ENCODE results near the gene RAI14.
A peak's percentile ranks its signal among the peaks of the same experiment; 100 is the strongest.

RAI14 gene

DNA sequence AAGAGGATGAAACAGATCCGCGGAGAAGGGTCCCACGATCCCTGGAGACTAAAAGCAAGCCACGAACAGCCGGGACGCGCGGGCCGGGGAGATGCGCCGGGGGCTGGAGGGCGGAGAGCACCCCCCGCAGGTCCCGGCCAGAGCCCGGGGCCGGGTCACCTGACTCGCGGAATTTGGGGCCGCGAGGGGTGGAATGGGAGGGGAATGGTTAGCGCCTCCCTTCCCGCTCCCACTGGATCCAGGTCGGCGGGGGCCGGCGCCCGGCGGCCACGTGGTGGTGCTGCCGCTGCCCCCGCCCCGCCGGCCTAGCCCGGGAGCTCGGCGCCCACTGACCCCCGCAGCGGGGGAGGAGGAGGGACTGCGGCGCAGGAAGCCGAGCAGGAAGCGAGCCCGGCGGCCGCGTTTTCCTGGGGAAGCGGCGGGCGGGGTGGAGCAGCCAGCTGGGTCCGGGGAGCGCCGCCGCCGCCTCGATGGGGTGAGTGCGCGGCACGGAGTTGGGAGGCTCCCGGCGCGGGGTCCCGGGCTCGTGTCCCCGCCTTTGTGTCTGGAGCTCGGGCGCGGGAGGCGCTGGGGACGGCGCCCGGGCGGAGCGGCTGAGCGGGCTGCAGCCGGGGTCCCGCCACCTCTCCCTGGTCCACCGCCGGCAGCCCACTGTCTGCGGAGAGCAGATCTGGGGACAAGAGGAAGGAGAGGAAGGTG, at the start of gene RAI14:
Gene RAI14, plus strand, starts transcription at position 328 of the 699 bp plus-strand sequence. CDS start 30,592 bp downstream, outside the sequence.
- H3K36me3 ChIP-seq (ENCODE audit: insufficient read depth, low read length), result peaks cover 4% of the 10 kb centered on the region
- H3K9me3 ChIP-seq (ENCODE audit: low read length), result no peaks in the 10 kb centered on the region
- H3K27me3 ChIP-seq (ENCODE audit: insufficient read depth, low read length), result no peaks in the 10 kb centered on the region
- H3K4me1 ChIP-seq (ENCODE audit: insufficient read depth, low read length), result peaks cover 12% of the 10 kb centered on the region
- peak within 1 kb of the TSS; percentile 81 for H2AFZ ChIP-seq (ENCODE audit: low read depth, low read length)
- peak within 1 kb of the TSS; percentile 73 for H3K4me3 ChIP-seq (ENCODE audit: low read length)

DNA sequence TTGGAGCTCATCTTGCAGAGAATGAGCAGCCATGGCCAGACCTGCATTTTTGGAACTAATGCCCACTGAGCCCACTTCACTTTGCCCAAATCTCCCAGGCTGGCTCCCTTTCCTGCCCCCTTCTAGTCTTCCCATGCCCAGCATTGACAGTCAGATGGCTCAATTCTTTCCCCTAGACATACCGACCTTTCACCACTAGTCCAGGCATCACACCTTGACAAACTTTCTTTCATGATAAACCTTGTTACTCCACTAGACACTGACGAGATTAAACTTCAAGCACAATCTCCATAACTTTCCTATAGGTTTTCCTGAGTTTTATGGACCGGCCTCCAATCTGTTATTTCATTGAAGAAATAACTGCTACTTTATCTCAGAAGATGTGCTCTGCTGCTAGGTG, 47.8 kb upstream of the RAI14 start:
- H3K27me3 ChIP-seq (ENCODE audit: insufficient read depth, low read length), result no peaks in the 10 kb centered on the region
- H2AFZ ChIP-seq (ENCODE audit: low read depth, low read length), result no peak overlapping the region
- no peaks in the 10 kb centered on the region for H3K36me3 ChIP-seq (ENCODE audit: insufficient read depth, low read length)
- peaks cover 23% of the 10 kb centered on the region for H3K4me1 ChIP-seq (ENCODE audit: insufficient read depth, low read length)
- H3K4me3 ChIP-seq (ENCODE audit: low read length), result no peak overlapping the region
- H3K9me3 ChIP-seq (ENCODE audit: low read length), result no peaks in the 10 kb centered on the region

DNA sequence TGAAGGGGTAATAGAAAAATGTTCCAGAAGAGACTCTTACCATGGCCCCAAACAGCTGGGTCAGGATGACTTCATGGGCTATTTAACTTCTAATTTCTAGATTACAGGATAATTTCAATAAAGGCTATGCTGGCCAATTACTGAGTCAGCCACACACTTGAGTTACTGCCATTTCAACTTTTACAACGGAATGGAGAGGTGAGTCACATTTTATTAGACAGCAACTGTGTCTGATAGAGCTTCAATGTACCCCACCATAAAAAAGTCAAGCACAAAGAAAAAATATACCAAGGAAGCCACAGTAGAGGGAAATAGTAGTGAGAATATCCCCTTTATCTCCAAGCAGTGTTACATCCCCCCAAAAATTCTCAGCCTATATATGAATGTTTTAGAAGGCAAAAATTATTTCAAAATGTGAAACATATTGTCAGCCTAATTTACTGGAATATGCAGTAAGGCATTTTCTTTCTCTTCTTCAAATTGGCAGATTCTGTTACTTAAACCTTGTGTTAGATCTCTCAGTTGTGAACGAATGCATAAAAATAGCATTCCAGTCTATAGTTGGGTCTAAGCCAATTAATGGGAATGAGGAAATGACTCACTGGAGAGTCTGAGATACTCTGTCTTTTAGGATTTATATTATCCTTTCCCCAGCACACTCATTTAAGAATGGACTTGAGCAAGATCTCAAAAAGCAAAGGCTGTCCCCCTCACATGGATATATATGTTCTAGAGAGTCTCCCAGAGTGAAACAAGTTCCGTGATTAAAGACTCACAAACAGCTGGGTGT, 47.1 kb upstream of the RAI14 start:
- Histone ChIP-seq H3K4me1 (ENCODE audit: insufficient read depth, low read length) (peaks cover 23% of the 10 kb centered on the region), H3K27me3 (ENCODE audit: insufficient read depth, low read length) (no peaks in the 10 kb centered on the region), H3K4me3 (ENCODE audit: low read length) (no peak overlapping the region), H2AFZ (ENCODE audit: low read depth, low read length) (no peak overlapping the region), H3K9me3 (ENCODE audit: low read length) (no peaks in the 10 kb centered on the region), H3K36me3 (ENCODE audit: insufficient read depth, low read length) (no peaks in the 10 kb centered on the region)

DNA sequence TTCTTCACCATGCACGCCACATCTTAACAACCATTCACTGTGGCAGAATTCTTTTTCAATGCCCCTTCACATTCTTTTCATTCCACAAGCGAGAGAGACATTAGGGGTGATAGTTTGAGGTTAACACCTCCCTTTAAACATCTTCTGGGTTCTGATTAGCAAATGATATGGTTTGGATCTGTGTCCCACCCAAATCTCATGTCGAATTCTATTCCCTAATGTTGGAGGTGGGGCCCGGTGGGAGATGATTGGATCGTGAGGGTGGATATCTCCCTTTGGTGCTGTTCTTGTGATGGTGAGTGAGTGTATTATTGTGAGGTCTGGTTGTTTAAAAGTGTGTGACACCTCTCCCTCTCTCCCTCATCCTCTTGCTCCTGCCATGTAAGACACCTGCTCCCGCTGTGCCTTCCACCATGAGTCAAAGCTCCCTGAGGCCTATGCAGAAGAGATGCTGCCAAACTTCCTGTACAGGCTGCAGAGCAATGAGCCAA, 46.1 kb upstream of the RAI14 start:
- H3K4me3 ChIP-seq (ENCODE audit: low read length), result no peak overlapping the region
- H3K27me3 ChIP-seq (ENCODE audit: insufficient read depth, low read length), result no peaks in the 10 kb centered on the region
- peaks cover 23% of the 10 kb centered on the region for H3K4me1 ChIP-seq (ENCODE audit: insufficient read depth, low read length)
- H3K36me3 ChIP-seq (ENCODE audit: insufficient read depth, low read length), result no peaks in the 10 kb centered on the region
- no peaks in the 10 kb centered on the region for H3K9me3 ChIP-seq (ENCODE audit: low read length)
- peak overlapping the region; percentile 49 for H2AFZ ChIP-seq (ENCODE audit: low read depth, low read length)

DNA sequence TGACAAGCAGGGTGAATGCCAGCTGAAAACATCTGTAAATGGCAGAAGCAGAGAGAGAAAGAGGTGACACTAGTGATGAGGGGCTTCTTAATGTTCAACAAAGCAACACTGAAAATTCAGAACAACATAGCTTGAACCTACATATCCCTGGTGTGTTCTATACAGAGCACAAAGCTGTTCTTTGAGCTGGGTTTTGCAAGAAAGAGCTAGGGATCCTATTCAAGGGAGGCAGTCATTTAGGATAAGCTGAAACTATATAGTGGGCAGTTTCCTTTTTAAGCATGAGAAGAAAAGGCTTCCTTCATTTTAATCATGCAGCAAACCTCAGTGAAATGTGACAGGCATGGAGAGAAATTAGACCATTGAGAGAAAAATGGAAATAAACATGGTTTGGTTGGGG, 45.6 kb upstream of the RAI14 start:
- H3K27me3 ChIP-seq (ENCODE audit: insufficient read depth, low read length), result no peaks in the 10 kb centered on the region
- no peaks in the 10 kb centered on the region for H3K36me3 ChIP-seq (ENCODE audit: insufficient read depth, low read length)
- no peak overlapping the region for H3K4me3 ChIP-seq (ENCODE audit: low read length)
- H2AFZ ChIP-seq (ENCODE audit: low read depth, low read length), result peak overlapping the region; percentile 49
- peaks cover 23% of the 10 kb centered on the region for H3K4me1 ChIP-seq (ENCODE audit: insufficient read depth, low read length)
- no peaks in the 10 kb centered on the region for H3K9me3 ChIP-seq (ENCODE audit: low read length)

DNA sequence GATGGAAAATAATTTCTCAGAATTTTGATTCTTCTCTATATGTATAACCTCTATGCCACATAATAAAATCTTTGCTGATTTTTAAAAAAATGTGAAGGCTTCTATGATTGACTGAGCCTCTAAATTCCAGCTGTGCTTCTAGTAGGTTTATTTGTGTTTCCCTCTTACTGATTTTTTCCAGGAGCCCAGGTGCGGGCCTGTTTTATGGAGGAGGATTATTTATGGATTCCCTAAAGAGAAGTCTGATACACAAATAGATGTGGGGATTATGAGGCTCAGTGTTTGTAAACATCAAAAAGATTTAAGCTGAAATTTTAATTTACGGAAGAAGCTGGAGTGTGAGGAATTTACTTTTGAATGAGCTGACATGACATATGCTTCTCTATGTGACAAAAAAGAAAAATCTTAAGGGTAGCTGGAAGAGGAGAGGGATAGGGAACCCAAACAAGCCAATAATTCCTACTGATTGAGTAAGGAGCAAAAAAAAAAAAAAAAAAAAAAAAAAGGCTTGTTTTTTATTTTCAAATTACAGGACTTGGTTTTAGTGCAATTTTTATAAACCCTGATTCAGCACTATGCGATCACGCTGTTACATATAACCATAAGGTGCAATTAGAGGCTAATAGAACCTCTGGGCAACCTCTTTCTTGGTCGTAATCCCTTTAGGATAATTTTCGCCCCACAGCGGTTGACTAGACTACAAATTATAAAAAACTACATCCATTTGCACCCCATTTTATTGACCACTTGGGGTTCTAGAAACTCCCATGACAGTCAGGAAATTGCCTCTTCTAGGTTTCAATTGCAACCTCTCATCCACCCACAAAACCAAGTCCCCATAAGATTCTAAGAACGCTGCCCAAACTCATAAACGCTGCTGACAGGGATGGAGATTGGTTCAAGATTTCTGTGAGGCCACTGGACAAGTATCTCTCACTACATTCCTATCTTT, 44.4 kb upstream of the RAI14 start:
- H3K4me3 ChIP-seq (ENCODE audit: low read length), result no peak overlapping the region
- H2AFZ ChIP-seq (ENCODE audit: low read depth, low read length), result no peak overlapping the region
- H3K4me1 ChIP-seq (ENCODE audit: insufficient read depth, low read length), result peaks cover 23% of the 10 kb centered on the region
- H3K27me3 ChIP-seq (ENCODE audit: insufficient read depth, low read length), result no peaks in the 10 kb centered on the region
- H3K9me3 ChIP-seq (ENCODE audit: low read length), result no peaks in the 10 kb centered on the region
- H3K36me3 ChIP-seq (ENCODE audit: insufficient read depth, low read length), result no peaks in the 10 kb centered on the region

DNA sequence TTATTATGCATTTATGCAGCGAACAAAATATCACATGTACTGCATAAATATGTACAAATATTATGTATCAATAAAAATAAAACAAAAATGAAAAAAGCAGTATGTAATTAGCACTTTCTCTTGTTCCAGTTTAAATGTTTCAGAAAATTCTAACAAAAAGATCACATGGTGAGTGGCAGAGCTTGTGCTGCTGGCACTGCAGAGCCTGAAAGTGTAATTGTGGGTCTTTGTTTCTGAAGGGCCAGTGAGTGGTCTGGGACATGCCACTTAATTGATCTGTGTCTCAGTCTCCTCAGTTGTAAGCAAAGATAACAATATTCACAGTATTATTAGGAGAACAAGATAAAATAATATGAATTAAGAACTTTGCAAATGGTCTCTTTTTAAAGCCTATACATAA, 39.5 kb upstream of the RAI14 start:
- H3K9me3 ChIP-seq (ENCODE audit: low read length), result no peaks in the 10 kb centered on the region
- H3K27me3 ChIP-seq (ENCODE audit: insufficient read depth, low read length), result no peaks in the 10 kb centered on the region
- H3K4me1 ChIP-seq (ENCODE audit: insufficient read depth, low read length), result no peaks in the 10 kb centered on the region
- no peaks in the 10 kb centered on the region for H3K36me3 ChIP-seq (ENCODE audit: insufficient read depth, low read length)
- H3K4me3 ChIP-seq (ENCODE audit: low read length), result no peak overlapping the region
- H2AFZ ChIP-seq (ENCODE audit: low read depth, low read length), result no peak overlapping the region

DNA sequence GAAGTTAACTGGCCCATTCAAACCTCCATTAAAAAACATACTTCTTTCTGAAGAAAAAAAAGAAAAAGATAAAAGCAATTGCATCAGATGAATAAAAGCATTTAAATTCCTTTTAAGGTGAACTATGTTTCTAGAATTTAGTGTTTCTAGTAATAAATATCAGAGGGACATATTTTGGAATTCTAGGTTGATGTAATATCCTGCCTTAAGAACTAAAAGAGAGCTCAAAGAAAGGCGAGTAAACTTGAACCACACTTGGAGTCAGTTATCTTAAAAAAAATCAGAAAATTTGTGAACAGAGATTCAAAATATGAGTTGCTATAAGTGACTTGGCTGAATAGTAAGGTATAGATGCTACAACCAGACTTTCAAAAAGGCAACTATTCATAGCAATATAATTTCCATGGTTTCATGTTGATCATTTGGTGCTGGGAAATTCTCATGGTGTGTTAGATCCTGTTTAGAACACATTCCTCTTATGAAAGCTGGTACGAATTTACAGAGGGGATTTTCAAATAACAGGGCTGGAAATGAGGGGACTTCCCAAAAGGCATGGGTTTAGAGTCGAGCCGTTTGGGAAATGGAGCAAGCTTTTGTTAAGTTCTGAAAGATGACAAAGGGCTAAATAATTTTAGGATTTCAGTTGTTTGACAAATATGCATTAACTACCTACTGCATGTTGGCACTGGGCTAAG, 37.6 kb upstream of the RAI14 start:
- Histone ChIP-seq H2AFZ (ENCODE audit: low read depth, low read length) (no peak overlapping the region), H3K36me3 (ENCODE audit: insufficient read depth, low read length) (no peaks in the 10 kb centered on the region)

DNA sequence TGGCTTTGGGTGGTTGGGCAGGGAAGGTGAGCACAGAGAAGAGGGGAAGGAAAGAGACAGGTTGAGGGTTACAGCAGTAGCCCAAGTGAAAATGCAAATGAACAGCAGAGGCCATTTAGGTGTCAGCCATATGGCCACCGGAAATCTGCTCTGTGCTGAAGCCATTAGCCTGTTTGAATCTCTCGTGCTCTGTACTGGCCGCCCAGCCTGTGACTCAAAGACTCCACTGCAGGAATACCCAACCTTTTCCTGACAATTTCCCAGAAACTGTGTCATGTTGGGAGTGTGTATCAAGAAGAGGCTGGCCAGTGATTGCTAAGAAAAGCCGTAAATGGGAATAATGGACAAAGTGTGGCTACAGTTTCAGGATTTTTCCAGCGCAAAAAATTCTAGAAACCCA, 35.9 kb upstream of the RAI14 start:
- Histone ChIP-seq H2AFZ (ENCODE audit: low read depth, low read length) (no peak overlapping the region), H3K36me3 (ENCODE audit: insufficient read depth, low read length) (no peaks in the 10 kb centered on the region), H3K9me3 (ENCODE audit: low read length) (no peaks in the 10 kb centered on the region), H3K4me1 (ENCODE audit: insufficient read depth, low read length) (no peaks in the 10 kb centered on the region), H3K4me3 (ENCODE audit: low read length) (no peak overlapping the region), H3K27me3 (ENCODE audit: insufficient read depth, low read length) (no peaks in the 10 kb centered on the region)

More for the DNA sequence above, 37.6 kb upstream of the RAI14 start:
- Histone ChIP-seq H3K4me1 (ENCODE audit: insufficient read depth, low read length) (no peaks in the 10 kb centered on the region), H3K9me3 (ENCODE audit: low read length) (no peaks in the 10 kb centered on the region), H3K4me3 (ENCODE audit: low read length) (no peak overlapping the region), H3K27me3 (ENCODE audit: insufficient read depth, low read length) (no peaks in the 10 kb centered on the region)

DNA sequence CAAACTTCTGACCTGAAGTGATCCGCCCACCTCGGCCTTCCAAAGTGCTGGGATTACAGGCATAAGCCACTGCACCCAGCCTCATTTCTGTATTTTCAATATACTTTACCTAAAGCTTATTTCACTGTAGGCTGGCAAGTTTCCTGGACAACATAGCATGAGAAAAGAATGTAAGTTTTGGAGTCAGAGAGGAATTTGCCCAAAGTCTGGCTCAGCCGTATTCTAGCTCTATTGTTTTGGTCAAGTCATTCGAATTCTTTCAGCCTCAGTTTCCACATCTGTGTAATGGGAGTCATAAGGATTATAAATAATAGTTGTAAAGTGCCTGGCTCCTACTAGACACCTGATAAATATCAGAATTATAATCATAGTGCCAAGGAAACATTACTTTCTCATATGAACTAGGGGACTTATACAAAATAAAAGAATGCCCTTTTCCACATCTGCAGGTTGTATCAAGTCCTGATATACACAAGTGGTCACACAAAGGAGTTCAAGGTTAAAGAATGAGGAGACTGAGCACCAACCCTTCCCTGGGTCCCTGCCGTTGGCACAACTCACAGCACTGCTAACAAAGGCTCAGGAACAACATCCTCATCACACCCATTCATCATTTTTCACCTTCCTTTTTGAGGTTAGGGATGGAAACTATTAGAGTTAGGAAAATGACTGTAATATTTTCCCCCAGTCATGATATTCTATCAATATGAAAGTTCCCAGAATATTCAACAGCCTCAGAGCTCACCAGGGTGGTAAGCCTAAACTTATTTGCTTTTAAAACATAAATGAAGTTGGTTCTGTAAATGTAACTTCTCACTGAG, 34.6 kb upstream of the RAI14 start:
- no peaks in the 10 kb centered on the region for H3K4me1 ChIP-seq (ENCODE audit: insufficient read depth, low read length)
- H3K27me3 ChIP-seq (ENCODE audit: insufficient read depth, low read length), result no peaks in the 10 kb centered on the region
- no peaks in the 10 kb centered on the region for H3K9me3 ChIP-seq (ENCODE audit: low read length)
- H2AFZ ChIP-seq (ENCODE audit: low read depth, low read length), result no peak overlapping the region
- H3K4me3 ChIP-seq (ENCODE audit: low read length), result no peak overlapping the region
- no peaks in the 10 kb centered on the region for H3K36me3 ChIP-seq (ENCODE audit: insufficient read depth, low read length)

DNA sequence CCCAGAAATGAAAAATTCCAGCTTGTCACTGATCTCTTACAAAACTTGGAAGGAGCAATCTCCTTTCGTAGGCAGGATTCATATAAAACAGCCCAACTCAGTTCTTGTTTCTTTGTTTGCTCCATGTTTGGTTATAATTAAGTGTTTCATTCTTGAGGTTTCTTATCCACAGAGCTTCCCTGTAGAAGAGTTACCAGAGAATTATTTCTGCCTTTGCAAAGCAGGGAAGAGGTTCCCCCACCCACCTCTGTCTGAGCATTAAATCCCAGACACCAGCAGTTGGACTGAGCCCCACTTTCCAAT, 34.1 kb upstream of the RAI14 start:
- H3K4me1 ChIP-seq (ENCODE audit: insufficient read depth, low read length), result peaks cover 1% of the 10 kb centered on the region
- no peaks in the 10 kb centered on the region for H3K36me3 ChIP-seq (ENCODE audit: insufficient read depth, low read length)
- no peak overlapping the region for H2AFZ ChIP-seq (ENCODE audit: low read depth, low read length)
- no peak overlapping the region for H3K4me3 ChIP-seq (ENCODE audit: low read length)
- no peaks in the 10 kb centered on the region for H3K27me3 ChIP-seq (ENCODE audit: insufficient read depth, low read length)
- no peaks in the 10 kb centered on the region for H3K9me3 ChIP-seq (ENCODE audit: low read length)

DNA sequence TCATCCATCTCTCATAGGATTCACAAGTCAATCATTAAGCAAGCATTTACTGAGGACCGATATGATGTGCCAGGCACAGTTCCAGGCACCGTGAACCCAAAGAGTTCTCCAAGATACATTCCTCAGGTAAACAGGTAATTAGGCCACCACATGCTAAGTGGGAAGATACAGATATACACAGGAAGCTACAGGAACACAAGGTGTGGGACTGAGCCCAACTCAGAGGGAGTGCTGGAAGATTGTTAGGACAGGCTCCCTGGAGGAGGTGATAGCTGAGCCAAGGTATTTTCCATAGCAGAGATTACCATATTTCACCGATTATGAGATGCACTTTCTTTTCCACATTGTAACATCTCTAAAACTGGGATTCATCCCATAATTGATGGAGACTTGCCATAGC, 31.4 kb upstream of the RAI14 start:
- Histone ChIP-seq H2AFZ (ENCODE audit: low read depth, low read length) (no peak overlapping the region), H3K27me3 (ENCODE audit: insufficient read depth, low read length) (no peaks in the 10 kb centered on the region), H3K4me3 (ENCODE audit: low read length) (no peak overlapping the region), H3K36me3 (ENCODE audit: insufficient read depth, low read length) (no peaks in the 10 kb centered on the region), H3K4me1 (ENCODE audit: insufficient read depth, low read length) (peaks cover 15% of the 10 kb centered on the region), H3K9me3 (ENCODE audit: low read length) (no peaks in the 10 kb centered on the region)
